Hepatocyte (in vitro differentiated cells): ENCODE results near the gene TOX2.

Source experiments
- EZH2 ChIP-seq: fragments of 200-600 bp; sonication (generic); IDR thresholded peaks from 2 replicates; pipeline ENCODE4 v1.6.1; 2016; ENCODE audit warnings: antibody characterized with exemption, mild to moderate bottlenecking, borderline replicate concordance
- TF ChIP-seq, protein P1 (sequence below): fragments of 200-600 bp; sonication (generic); IDR thresholded peaks from 2 replicates; pipeline ENCODE4 v1.5.1; 2016; ENCODE audit warnings: antibody characterized with exemption, mild to moderate bottlenecking; ENCODE audit not compliant: poor library complexity

DNA sequence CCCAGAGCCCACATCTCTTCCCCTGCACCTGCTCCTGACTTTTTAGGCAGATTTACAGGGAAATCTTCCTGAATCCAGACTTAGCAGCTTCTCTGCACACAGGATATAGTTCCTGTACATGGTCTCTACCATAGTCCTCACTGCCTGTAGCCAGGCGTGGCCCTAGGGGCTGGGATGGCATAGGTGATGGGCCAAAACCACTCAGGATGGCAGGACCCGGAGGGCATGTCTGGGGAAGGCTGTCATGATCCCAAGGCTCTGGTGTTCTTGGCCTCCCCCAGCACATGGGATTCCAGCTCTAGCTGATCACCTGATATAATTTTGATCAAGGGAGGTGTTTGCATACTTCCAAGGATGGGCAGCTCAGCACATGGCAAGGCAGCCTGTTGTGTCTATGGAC, 58.0 kb downstream of the TOX2 start:
- TF ChIP-seq, protein P1, sequence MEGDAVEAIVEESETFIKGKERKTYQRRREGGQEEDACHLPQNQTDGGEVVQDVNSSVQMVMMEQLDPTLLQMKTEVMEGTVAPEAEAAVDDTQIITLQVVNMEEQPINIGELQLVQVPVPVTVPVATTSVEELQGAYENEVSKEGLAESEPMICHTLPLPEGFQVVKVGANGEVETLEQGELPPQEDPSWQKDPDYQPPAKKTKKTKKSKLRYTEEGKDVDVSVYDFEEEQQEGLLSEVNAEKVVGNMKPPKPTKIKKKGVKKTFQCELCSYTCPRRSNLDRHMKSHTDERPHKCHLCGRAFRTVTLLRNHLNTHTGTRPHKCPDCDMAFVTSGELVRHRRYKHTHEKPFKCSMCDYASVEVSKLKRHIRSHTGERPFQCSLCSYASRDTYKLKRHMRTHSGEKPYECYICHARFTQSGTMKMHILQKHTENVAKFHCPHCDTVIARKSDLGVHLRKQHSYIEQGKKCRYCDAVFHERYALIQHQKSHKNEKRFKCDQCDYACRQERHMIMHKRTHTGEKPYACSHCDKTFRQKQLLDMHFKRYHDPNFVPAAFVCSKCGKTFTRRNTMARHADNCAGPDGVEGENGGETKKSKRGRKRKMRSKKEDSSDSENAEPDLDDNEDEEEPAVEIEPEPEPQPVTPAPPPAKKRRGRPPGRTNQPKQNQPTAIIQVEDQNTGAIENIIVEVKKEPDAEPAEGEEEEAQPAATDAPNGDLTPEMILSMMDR = no peak
- TF ChIP-seq EZH2 = no peak
